GM21737 (cell line): ENCODE measurements around the gene NME7.
A peak's percentile ranks its signal among the peaks of the same experiment; 100 is the strongest.
"Not testable (repeated sequence)": the region's sequence is repeated elsewhere in the genome, so short reads cannot be mapped to it uniquely, and the experiment has no call there.

Source experiments
- ATAC-seq: cut with Tn5 transposase; IDR thresholded peaks from one replicate; pipeline ENCODE4 v1.9.1; 2021; ENCODE audit warnings: mild to moderate bottlenecking, moderate library complexity; ENCODE audit not compliant: unreplicated experiment

Gene NME7

DNA sequence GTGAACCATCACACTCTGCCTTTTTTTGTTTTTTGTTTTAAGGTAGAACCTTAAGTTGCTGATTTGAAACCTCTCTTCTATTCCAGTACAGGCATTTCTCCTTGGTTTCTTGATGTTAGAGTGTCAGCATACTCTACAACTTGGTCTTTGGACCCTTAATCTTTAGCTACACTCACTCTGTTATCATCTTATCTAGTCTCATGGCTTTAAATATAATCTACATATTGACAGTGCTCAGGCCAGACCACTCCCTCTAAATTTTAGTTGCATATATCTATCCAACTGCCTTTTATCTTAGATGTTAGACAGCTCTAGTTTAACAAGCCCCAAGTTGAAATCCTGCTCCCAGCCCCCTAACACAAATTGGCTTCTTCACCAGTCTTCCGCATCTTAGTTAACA, 22.1 kb downstream of the NME7 start:
- no peak for ATAC-seq

GRCh38 chr1:169342096-169342495, 25.5 kb downstream of the NME7 start:
- not testable (repeated sequence) for ATAC-seq

DNA sequence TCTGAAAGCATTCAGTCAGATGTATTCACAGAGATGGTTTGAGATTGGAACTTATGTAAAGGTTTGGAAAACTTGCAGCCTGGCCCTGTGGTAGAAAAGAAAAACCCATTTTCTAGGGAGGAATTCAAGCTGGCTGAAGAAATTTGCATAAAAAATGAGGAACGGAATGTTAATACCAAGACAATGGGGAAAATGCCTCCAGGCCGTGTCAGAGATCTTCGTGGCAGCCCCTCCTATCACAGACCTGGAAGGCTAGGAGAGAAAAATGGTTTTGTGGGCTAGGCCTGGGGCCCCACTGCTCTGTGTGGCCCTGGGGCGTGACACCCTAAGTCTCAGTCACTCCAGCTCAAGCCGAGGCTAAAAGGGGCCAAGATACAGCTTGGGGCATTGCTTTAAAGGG, 26.7 kb downstream of the NME7 start:
- ATAC-seq = no peak

DNA sequence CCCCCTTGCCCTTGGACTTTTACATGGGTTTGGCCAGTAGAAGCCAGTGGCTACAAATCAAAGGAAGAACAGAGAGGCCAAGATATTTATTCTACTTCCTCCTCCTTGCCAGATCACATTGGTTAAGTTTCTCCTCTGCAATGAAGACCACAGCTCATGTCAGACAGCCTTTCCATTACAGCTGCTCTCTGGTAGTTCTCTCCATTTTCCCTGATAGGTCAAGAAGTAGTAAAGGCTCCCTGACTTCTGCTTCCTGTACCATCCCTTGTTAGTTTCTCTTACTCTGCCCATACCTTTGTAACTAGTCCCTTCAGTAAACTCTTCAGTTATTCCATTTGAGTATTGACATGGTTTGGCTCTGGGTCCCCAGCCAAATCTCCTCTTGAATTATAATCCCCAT, 27.8 kb downstream of the NME7 start:
- no peak for ATAC-seq

DNA sequence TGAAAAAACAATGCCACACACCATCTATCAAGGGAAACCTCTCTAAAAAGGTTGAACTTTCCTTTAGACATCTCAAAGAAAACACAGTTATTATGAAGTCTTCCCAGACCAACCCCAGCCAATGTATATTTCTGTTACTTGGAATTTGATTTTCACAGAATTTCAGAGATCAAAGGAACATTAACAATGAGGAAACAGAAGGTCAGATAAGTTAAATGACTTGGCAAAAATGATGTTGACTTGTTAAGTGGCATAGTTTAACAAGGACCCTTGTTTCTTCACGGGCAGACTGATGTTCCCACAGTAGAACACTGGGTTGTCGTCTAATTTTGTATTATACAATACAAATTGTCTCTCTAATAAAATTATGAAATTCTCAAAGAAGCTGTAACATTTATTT, 29.0 kb downstream of the NME7 start:
- no peak for ATAC-seq

- not testable (repeated sequence) for ATAC-seq
These were observed 30.5 kb downstream of the NME7 start for GRCh38 chr1:169336947-169337715.

DNA sequence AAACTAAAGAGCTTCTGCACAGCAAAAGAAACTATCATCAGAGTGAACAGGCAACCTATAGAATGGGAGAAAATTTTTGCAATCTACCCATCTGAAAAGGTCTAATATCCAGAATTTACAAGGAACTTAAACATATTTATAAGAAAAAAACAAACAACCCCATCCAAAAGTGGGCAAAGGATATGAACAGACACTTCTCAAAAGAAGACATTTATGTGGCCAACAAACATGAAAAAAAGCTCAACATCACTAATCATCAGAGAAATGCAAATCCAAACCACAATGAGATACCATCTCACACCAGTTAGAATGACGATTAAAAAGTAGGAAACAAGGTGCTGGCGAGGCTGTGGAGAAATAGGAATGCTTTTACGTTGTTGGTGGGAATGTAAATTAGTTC, 32.9 kb downstream of the NME7 start:
- not testable (repeated sequence) for ATAC-seq

DNA sequence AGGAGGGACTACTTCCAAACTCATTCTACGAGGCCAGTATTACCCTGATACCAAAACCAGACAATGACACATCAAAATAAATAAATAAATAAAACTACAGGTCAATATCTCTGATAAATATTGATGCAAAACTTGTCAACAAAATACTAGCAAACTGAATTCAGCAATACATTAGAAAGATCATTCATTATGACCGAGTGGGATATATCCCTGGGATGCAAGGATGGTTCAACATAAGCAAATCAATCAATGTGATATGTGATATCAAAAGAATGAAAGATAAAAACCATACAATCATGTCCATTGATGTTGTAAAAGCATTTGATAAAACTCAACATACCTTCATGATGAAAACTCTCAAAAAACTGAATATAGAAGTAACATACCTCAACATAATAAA, 36.7 kb downstream of the NME7 start:
- no peak for ATAC-seq

DNA sequence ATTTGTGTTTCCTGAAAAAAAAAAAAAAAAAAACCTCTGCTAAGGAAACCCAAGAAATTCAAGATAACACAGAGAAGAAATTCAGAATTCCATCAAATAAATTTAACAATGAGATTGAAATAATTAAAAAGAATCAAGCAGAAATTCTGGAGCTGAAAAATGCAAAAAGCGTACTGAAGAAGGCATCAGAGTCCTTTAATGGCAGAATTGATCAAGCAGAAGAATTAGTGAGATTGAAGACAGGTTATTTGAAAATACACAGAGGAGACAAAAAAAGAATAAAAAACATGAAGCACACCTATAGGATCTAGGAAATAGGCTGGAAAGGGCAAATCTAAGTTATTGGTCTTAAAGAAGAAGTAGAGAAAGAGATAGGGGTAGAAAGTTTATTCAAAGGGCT, 38.2 kb downstream of the NME7 start:
- ATAC-seq = no peak

DNA sequence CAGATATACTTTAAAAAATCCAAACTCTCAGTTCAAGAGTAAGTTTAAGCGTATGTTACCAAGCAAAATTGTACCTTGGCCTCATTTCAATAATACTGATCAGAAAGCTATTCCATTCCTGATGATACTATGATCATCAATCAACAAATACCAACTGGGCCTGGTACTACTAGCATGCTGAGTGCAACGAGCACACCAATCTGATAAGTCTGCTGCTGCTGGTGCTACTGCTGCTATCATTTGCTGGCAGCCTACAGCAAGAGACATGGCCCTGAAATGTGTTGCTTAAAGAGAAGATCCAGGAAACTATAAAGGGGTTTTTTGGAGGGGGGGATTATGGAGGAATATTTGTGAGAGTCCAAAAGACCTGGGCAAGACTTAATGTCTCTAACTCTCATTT, 39.7 kb downstream of the NME7 start:
- no peak for ATAC-seq

DNA sequence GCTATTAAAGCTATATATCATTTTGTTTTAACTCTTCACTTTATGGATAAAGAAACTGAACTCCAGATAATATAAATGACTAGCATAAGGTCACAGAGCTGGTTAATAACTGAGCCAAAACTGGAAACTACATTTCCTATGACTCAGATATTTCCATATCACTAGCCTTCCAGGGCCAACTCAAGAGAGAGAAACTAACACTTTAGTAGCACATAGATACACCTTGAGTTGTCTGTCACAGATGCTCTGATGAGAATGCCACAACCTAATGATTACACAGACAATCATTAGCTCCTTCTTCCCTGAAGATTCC, 40.7 kb downstream of the NME7 start:
- ATAC-seq = peak; percentile 91

DNA sequence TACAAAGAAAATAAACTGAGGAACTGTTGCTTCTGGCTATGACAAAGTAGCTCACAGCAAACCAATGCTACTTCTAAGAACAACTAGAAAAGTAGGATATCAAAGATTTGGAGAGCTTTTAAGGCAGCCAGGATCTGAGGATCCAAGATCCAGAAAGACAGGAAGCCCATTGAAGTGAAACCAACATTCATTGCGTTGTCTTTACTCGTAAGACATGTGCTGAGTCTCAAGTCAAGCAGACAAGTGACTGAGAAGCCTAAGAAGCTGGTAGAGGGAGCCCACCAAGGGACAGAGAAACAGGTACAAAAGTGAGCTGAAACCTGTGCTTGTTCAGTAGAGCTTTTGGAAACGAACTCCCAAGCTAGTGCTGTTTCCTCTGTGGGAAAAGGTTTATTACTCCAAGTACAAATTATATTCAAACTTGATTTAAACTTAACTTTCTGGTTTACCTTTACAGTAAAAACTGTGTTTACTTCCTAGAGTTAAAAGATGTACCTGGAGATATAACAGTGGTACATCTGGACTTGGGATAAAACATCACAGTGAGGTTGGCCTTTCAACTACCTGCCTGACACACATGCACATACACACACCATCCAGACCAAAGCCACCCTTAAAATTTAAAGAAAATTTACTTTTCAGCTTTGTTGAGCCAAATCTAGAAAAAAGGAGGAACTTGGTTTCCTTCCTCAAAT, 41.2 kb downstream of the NME7 start:
- ATAC-seq = no peak

GRCh38 chr1:169325117-169325516, 42.5 kb downstream of the NME7 start:
- ATAC-seq = no peak

DNA sequence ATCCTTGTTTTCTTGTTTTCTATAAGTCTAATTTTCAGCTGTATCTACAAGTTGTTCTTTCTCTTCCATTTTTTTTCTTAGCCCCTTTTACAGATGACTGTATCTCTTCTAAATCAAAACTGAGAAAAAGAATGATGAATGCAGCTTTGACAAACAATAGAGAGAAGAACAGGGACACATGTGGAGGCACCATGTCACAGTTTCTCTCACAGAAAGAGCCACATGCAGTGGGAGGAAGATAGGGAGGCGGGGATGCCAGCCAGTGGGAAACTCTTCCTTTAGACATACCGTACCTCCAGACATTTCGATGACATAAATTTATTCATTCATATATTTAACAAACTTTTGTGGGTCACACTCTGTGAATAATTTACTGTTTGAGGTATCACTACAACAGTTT, 45.5 kb downstream of the NME7 start:
- no peak for ATAC-seq

DNA sequence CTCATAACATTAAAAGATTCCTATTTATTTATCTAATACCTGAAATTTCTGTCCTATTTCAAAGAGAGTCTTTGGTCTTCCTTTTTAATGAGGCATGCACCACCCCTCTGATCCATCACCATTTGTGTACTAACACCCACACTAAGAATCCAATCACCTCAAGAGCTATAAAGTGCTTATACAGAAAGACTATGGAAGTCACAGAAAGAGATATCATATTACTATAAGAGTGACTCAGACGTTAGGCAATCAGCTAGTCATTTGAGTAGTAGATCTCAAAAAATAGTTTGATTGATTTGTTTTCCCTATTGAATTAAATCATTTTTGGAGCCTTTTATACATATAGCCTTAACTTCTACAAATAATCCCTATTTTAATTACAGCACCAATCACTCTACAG, 46.1 kb downstream of the NME7 start:
- ATAC-seq = no peak

DNA sequence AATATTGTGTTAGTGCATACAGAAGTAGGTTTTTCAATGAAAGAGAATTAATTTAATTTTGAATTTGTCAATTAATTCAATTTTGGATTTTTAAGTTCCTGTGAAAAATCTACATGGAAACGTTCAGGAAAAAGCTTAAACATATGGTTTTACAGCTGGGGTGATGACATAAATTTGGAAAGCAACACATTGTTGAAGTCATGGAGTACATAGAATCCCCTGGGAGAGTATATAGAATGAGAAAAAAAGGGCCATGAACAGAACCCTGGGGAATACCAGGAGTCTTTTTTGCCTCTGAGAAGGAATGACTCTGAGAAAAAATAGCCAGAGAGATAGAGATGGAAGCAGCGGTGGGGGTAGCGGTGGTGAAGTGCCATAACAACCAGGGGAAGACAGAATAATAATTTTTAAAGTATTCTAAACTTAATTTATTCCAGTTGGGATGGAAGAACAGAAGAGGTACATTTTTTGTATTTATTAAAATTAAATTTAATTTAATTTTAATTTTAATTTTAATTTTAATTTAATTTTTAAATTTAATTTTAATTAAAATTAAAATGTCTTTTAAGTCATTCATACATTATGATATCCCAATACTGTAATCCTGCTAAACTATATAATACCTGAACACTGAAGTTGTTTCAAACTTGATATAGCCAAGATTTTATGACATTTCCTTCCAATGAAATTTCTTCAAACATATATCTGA, 48.9 kb downstream of the NME7 start:
- ATAC-seq = no peak

- ATAC-seq = no peak
These were observed 51.0 kb downstream of the NME7 start for GRCh38 chr1:169316556-169316955.

DNA sequence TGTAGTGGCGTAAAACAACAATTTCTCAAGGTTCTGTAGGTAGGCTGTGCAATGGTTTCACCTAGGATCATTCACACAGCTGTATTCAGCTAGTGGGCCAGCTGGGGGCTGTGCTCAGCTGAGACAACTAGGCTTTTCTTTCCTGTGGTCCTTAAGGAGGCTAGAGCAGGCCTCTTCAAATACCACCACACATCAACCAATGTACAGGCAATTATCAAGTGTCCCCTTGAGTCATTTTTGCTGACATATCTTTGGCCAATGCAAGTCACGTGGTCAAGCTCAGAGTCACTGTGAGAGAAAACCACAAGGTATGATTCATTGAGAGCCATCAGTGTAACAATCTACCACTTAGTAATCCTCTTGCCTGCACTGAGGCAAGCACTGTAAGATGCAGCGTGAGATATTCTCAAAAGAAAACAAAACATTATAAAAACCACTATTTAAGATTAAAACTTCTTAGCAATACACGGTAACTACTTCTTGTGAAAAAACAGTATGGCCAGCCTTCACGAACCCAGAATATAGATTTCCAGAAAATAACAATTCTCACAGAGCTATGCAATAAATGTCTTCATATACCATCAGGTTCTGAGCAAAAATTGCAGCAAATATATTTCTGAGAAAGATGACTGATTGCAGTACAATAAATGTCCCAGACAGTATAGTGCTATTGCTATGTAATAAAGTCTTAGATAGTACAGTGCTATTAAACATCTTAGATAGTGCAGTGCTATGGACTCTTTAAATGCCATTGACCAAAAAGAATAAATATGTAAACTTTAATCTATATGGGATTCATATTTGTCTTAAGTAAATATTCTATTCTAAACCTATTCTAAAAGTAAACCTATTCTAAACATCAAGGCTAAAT, 55.3 kb downstream of the NME7 start:
- no peak for ATAC-seq

GRCh38 chr1:169309178-169310166, 58.1 kb downstream of the NME7 start:
- peak; percentile 51 for ATAC-seq
